ENCODE results near the gene ELAVL1.
A peak's percentile ranks its signal among the peaks of the same experiment; 100 is the strongest.
"Not testable (repeated sequence)": the region's sequence is repeated elsewhere in the genome, so short reads cannot be mapped to it uniquely, and the experiment has no call there.

GRCh38 chr19:8033287-8034177 is 28.1 kb upstream of the ELAVL1 start:
- TF ChIP-seq TSC22D4 (tag; IDR thresholded peaks at IDR 0.05); CTCF (IDR thresholded peaks at IDR 0.05 in 2 of 3, conservative IDR thresholded peaks at IDR 0.05 in 1 of 3; ENCODE audit: insufficient read depth in 2 of 3, low read depth in 1 of 3, low read length in 3 of 3); MAX (CRISPR knock-in tag; IDR thresholded peaks at IDR 0.05); NR1H2 (CRISPR knock-in tag; IDR thresholded peaks at IDR 0.05); U2AF2 (optimal IDR thresholded peaks at IDR 0.05; ENCODE audit: low read depth, low read length); MTF1 (CRISPR knock-in tag; IDR thresholded peaks at IDR 0.05; ENCODE audit: borderline replicate concordance); ZNF76 (CRISPR knock-in tag; IDR thresholded peaks at IDR 0.05; ENCODE audit: borderline replicate concordance): not testable (repeated sequence)
- TF ChIP-seq POLR2A (conservative IDR thresholded peaks at IDR 0.05), result peak; percentile 71
